Stimulated activated CD4-positive, alpha-beta T cell treated with anti-CD3 and anti-CD28 coated beads, Interleukin-12 subunit alpha, Interleukin-12 subunit beta, amount 100 ng/mL, for 24 hours (primary cell): ENCODE measurements around the gene POMZP3.
"Not testable (repeated sequence)": the region's sequence is repeated elsewhere in the genome, so short reads cannot be mapped to it uniquely, and the experiment has no call there.

ENCODE experiments used
- DNase-seq, 2 experiments: peaks; one replicate each; pipeline ENCODE4 v3.0.0-alpha.2; 2020; ENCODE audit warnings: low read depth in 2 of 2

POMZP3 gene

GRCh38 chr7:76588586-76588985 lies 38.5 kb downstream of the POMZP3 start:
- not testable (repeated sequence) for DNase-seq

- DNase-seq, result not testable (repeated sequence)
Measured at GRCh38 chr7:76586585-76587315, 40.3 kb downstream of the POMZP3 start.

- DNase-seq, result not testable (repeated sequence)
Measured at GRCh38 chr7:76583636-76584281, 43.3 kb downstream of the POMZP3 start.

- DNase-seq, result not testable (repeated sequence)
Measured at GRCh38 chr7:76582848-76583631, 44.0 kb downstream of the POMZP3 start.

- DNase-seq, result not testable (repeated sequence)
Measured at GRCh38 chr7:76575919-76576655, 51.0 kb downstream of the POMZP3 start.

- not testable (repeated sequence) for DNase-seq
Measured at GRCh38 chr7:76575431-76575830, 51.6 kb downstream of the POMZP3 start.

- DNase-seq, result not testable (repeated sequence)
Measured at GRCh38 chr7:76572296-76572695, 54.8 kb downstream of the POMZP3 start.

- not testable (repeated sequence) for DNase-seq
Measured at GRCh38 chr7:76570324-76570775, 56.7 kb downstream of the POMZP3 start.

- DNase-seq, result not testable (repeated sequence)
Measured at GRCh38 chr7:76568742-76569141, 58.3 kb downstream of the POMZP3 start.

GRCh38 chr7:76567753-76568152 lies 59.3 kb downstream of the POMZP3 start:
- not testable (repeated sequence) for DNase-seq

GRCh38 chr7:76567311-76567710 lies 59.8 kb downstream of the POMZP3 start:
- not testable (repeated sequence) for DNase-seq

- DNase-seq, result not testable (repeated sequence)
Measured at GRCh38 chr7:76565001-76565400, 62.1 kb downstream of the POMZP3 start.

GRCh38 chr7:76561342-76561741 lies 65.7 kb downstream of the POMZP3 start:
- not testable (repeated sequence) for DNase-seq

GRCh38 chr7:76560157-76560556 lies 66.9 kb downstream of the POMZP3 start:
- not testable (repeated sequence) for DNase-seq
